OCI-LY7 (cell line): ENCODE data around the gene XIAP. TPM values are rescaled to one million over a fixed set of nuclear protein-coding genes. Genes with fewer than 3 reads are reported as not detected.

Source experiments
- BruUV-seq: library from RNA; stranded (reverse); fragments of 400-500 nt; replicated peaks from 2 replicates; lab custom pipeline; 2021; lab: Mats Ljungman, UMichigan
- CTCF ChIA-PET: fragments of 300-600 bp; sonication (Branson Sonifier 250); formaldehyde crosslinking; loops from one replicate; lab custom pipeline; 2022; ENCODE audit warnings: antibody characterized with exemption; ENCODE audit not compliant: unreplicated experiment; lab: Charles Lee
- POLR2A ChIA-PET: fragments of 300-600 bp; sonication (Branson Sonifier 250); formaldehyde crosslinking; loops from one replicate; lab custom pipeline; 2022; ENCODE audit warnings: antibody characterized with exemption; lab: Charles Lee
- DNase-seq: peaks from one replicate; pipeline ENCODE4 v3.0.0-alpha.2; 2015; ENCODE audit warnings: low spot score
- H2AFZ ChIP-seq: fragments of 200-600 bp; sonication (generic), shearing (Covaris generic); 2 replicates; pipeline ENCODE4 v1.6.1; 2014; ENCODE audit warnings: mild to moderate bottlenecking, antibody characterized with exemption, low read length, moderate library complexity
- H3K27ac ChIP-seq: fragments of 200-600 bp; sonication (generic); 2 replicates; pipeline ENCODE4 v1.5.1; 2014; ENCODE audit warnings: mixed run types, low read depth, mild to moderate bottlenecking, moderate library complexity, low read length, inconsistent platforms; ENCODE audit not compliant: poor library complexity, severe bottlenecking
- H3K36me3 ChIP-seq: fragments of 200-600 bp; sonication (generic); 2 replicates; pipeline ENCODE4 v1.6.1; 2014; ENCODE audit warnings: mild to moderate bottlenecking, antibody characterized with exemption, low read length, moderate library complexity, mixed read lengths; ENCODE audit not compliant: insufficient read depth
- H3K4me1 ChIP-seq: fragments of 200-600 bp; sonication (generic); 2 replicates; pipeline ENCODE4 v1.5.1; 2014; ENCODE audit warnings: mild to moderate bottlenecking, low read length; ENCODE audit not compliant: insufficient read depth, poor library complexity, severe bottlenecking
- H3K4me2 ChIP-seq: fragments of 200-600 bp; sonication (generic); 2 replicates; pipeline ENCODE4 v1.6.1; 2014; ENCODE audit warnings: mild to moderate bottlenecking, low read length
- H3K4me3 ChIP-seq: fragments of 200-600 bp; sonication (generic); 2 replicates; pipeline ENCODE4 v1.5.1; 2014; ENCODE audit warnings: mild to moderate bottlenecking, low read depth, low read length; ENCODE audit not compliant: poor library complexity, severe bottlenecking
- H3K79me2 ChIP-seq: fragments of 200-600 bp; sonication (generic); 2 replicates; pipeline ENCODE4 v1.6.1; 2016; ENCODE audit warnings: low read depth, mild to moderate bottlenecking, low read length, moderate library complexity, mixed read lengths; ENCODE audit not compliant: insufficient read depth
- H3K9me2 ChIP-seq: fragments of 200-600 bp; sonication (generic); 2 replicates; pipeline ENCODE4 v1.6.1; 2016; ENCODE audit warnings: mild to moderate bottlenecking, low read length, mixed read lengths; ENCODE audit not compliant: insufficient read depth
- H3K9me3 ChIP-seq: fragments of 200-600 bp; sonication (generic); 2 replicates; pipeline ENCODE4 v1.6.1; 2014; ENCODE audit warnings: mild to moderate bottlenecking, mixed run types, low read length, mixed read lengths
- H4K20me1 ChIP-seq: fragments of 200-600 bp; sonication (generic); 2 replicates; pipeline ENCODE4 v1.6.1; 2014; ENCODE audit warnings: mild to moderate bottlenecking, antibody characterized with exemption, low read length, moderate library complexity, mixed read lengths; ENCODE audit not compliant: insufficient read depth
- CTCF ChIP-seq: fragments of 200-600 bp; sonication (generic); conservative IDR thresholded peaks from 2 replicates; pipeline ENCODE4 v1.5.1; 2014; ENCODE audit warnings: mild to moderate bottlenecking, antibody characterized with exemption, low read length, moderate library complexity, mixed read lengths
- EZH2phosphoT487 ChIP-seq: fragments of 200-600 bp; sonication (generic); IDR thresholded peaks from 2 replicates; pipeline ENCODE4 v1.6.1; 2018; ENCODE audit warnings: low read depth, borderline replicate concordance, mild to moderate bottlenecking, mixed run types, antibody characterized with exemption, low read length, moderate library complexity, mixed read lengths
- intact Hi-C: fragments of 100-400 bp; cut with micrococcal nuclease; formaldehyde crosslinking; loops from one replicate; pipeline ENCODE4 v1.10.0; 2022; ENCODE audit not compliant: unreplicated experiment
- total RNA-seq, 2 experiments: library from RNA; depleted of rRNA in 1 of 2; stranded (reverse); fragments of >200 nt in 1 of 2; shearing (Covaris generic) in 1 of 2; gene quantifications; 2 replicates each; pipeline ENCODE4 v1.2.3, GENCODE V29; 2014 to 2022

Gene XIAP
- total RNA-seq, 2 experiments from 2014 or later, result 20.2 to 28.7 TPM

- Histone ChIP-seq H3K79me2 (no peaks in the 10 kb centered on the region), H3K36me3 (no peaks in the 10 kb centered on the region), H2AFZ (no peak overlapping the region), H3K9me3 (no peaks in the 10 kb centered on the region), H3K27ac (no peak overlapping the region), H3K4me3 (no peak overlapping the region), H3K4me1 (no peaks in the 10 kb centered on the region), H3K4me2 (no peak overlapping the region), H3K9me2 (no peaks in the 10 kb centered on the region), H4K20me1 (no peaks in the 10 kb centered on the region)
- ChIA-PET CTCF (no interaction called here), POLR2A (no interaction called here)
- DNase-seq, result no peak
- intact Hi-C loops, result no loop called here
- no TSS peak for BruUV-seq
- TF ChIP-seq EZH2phosphoT487 (no peak), CTCF (no peak)
Observed at GRCh38 chrX:123917069-123917468, 57.2 kb downstream of the XIAP start.

GRCh38 chrX:123918106-123918721 lies 58.4 kb downstream of the XIAP start:
- Histone ChIP-seq H3K4me1 (no peaks in the 10 kb centered on the region), H3K4me3 (no peak overlapping the region), H3K4me2 (no peak overlapping the region), H3K9me2 (no peaks in the 10 kb centered on the region), H4K20me1 (no peaks in the 10 kb centered on the region), H2AFZ (no peak overlapping the region), H3K27ac (no peak overlapping the region), H3K79me2 (no peaks in the 10 kb centered on the region), H3K9me3 (no peaks in the 10 kb centered on the region), H3K36me3 (no peaks in the 10 kb centered on the region)
- no TSS peak for BruUV-seq
- TF ChIP-seq CTCF, result no peak
- TF ChIP-seq EZH2phosphoT487, result no peak
- DNase-seq, result no peak
- ChIA-PET CTCF (no interaction called here), POLR2A (no interaction called here)
- intact Hi-C loops, result no loop called here

- intact Hi-C loops, result no loop called here
- POLR2A ChIA-PET, result interaction anchor here (0.7 kb wide), 1 partner anchor 436 kb away, joined by 3 read pairs; no protein-coding TSS in a partner anchor
- no TSS peak for BruUV-seq
Observed at GRCh38 chrX:123920105-123920785, 60.4 kb downstream of the XIAP start.

More at GRCh38 chrX:123920105-123920785, 60.4 kb downstream of the XIAP start:
- Histone ChIP-seq H2AFZ (no peak overlapping the region), H4K20me1 (no peaks in the 10 kb centered on the region), H3K4me1 (no peaks in the 10 kb centered on the region), H3K27ac (no peak overlapping the region), H3K36me3 (no peaks in the 10 kb centered on the region), H3K4me2 (no peak overlapping the region), H3K4me3 (no peak overlapping the region), H3K9me2 (no peaks in the 10 kb centered on the region), H3K79me2 (no peaks in the 10 kb centered on the region), H3K9me3 (no peaks in the 10 kb centered on the region)
- CTCF ChIA-PET, result no interaction called here
- DNase-seq, result no peak
- TF ChIP-seq CTCF (no peak), EZH2phosphoT487 (no peak)
